SIG-M5 treated with dmso at 0.1 percent for 504 hours (cell line): ENCODE data around the gene ZNF219.

Experiments used
- DNase-seq: peaks from one replicate; lab custom pipeline; 2025; ENCODE audit not compliant: unreplicated experiment; lab: John Stamatoyannopoulos, UW

Gene ZNF219

GRCh38 chr14:21088687-21089086, 9.8 kb downstream of the ZNF219 start:
- no peak for DNase-seq

DNA sequence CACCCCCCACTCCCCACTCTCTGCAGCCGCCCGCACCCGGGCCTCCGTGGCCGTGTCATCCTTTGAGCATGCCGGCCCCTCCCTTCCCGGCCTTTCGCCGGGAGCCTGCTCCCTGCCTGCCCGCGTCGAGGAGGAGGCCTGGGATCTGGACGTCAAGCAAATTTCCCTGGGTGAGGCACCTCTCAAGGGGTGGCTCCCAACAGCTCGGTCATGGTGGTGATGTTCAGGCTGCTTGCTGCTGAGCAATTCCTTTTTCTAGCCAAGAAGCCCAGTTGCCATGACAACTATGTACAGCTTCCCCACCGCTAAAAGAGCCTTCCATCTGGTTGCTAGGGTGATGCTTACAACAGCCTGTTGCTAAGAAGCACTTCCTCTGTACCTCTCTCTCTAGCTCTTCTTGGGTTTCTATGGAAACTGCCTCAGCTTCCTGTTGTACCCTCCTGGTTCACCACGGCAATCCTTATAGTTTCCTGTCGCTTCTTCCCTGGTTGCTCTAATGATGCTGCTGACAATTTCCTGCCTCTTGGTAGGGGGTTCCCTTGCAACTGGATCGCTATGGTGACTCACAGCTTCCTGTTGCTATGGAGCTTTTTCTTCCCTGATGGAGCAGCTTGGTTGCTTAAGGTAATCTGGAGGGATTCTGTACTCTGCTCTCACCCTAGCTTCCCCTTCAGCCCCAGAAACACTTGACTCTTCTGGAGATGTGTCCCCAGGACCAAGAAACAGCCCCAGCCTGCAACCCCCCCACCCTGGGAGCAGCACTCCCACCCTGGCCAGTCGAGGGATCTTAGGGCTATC, 11.0 kb downstream of the ZNF219 start:
- DNase-seq: peak; percentile 93

- no peak for DNase-seq
Observed at GRCh38 chr14:21086908-21087293, 11.6 kb downstream of the ZNF219 start.

GRCh38 chr14:21084998-21085853, 13.2 kb downstream of the ZNF219 start:
- DNase-seq: peak; percentile 56

GRCh38 chr14:21084396-21084795, 14.1 kb downstream of the ZNF219 start:
- DNase-seq: no peak

DNA sequence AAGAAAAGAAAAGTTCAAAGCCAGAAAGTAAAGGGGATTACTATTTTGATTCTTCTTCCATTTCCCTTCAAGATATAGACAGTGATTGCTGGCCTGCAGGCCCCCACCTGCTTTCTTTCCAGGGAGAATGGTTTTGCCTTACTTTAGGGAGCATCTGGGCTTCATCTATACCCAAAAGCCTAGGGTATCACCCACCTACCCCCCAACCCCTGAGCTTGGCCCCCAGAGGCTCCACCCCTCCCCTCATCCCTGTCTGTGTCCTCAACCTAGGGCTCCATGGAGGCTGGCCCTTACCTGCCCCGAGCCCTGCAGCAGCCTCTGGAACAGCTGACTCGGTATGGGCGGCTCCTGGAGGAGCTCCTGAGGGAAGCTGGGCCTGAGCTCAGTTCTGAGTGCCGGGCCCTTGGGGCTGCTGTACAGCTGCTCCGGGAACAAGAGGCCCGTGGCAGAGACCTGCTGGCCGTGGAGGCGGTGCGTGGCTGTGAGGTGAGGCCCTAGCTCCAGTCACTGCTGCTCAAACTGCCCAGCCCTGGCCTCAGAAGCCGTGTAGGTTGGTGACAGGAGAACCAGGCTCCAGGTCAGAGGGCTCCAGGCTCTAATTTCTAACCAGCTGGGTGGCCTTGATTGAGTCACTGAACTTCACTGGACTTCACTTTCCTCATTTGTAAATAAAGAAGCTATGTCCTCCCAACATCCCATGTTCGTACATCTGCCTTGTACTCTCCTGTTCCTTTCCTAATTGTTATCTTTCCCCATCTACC, 14.7 kb downstream of the ZNF219 start:
- no peak for DNase-seq

DNA sequence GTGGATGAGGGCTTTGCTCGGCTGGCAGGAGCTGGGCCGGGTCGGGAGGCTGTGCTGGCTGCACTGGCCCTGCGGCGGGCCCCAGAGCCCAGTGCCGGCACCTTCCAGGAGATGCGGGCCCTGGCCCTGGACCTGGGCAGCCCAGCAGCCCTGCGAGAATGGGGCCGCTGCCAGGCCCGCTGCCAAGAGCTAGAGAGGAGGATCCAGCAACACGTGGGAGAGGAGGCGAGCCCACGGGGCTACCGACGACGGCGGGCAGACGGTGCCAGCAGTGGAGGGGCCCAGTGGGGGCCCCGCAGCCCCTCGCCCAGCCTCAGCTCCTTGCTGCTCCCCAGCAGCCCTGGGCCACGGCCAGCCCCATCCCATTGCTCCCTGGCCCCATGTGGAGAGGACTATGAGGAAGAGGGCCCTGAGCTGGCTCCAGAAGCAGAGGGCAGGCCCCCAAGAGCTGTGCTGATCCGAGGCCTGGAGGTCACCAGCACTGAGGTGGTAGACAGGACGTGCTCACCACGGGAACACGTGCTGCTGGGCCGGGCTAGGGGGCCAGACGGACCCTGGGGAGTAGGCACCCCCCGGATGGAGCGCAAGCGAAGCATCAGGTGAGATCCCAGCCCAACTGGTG, 16.8 kb downstream of the ZNF219 start:
- DNase-seq: no peak

GRCh38 chr14:21078726-21079125, 19.7 kb downstream of the ZNF219 start:
- DNase-seq: no peak

GRCh38 chr14:21078287-21078686, 20.2 kb downstream of the ZNF219 start:
- DNase-seq: no peak

DNA sequence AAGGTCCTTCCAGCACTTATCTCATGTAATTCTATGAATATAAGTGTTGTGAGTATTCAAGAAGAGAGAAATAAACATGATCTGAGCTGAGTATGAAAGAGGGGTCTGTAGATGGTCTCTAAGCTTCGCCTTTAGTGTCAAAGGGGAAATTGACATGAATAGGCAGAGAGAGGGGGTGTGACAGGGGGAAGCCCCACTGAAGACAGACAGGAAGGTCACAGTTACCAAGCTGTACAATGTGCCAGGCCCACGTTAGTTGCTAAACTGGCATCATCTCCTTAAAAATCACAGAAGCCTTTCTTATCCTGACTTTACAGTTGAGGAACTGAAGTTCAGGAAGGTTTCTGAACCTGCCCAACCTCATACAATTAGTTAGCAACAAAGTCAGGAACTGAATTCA, 20.8 kb downstream of the ZNF219 start:
- DNase-seq: no peak

DNA sequence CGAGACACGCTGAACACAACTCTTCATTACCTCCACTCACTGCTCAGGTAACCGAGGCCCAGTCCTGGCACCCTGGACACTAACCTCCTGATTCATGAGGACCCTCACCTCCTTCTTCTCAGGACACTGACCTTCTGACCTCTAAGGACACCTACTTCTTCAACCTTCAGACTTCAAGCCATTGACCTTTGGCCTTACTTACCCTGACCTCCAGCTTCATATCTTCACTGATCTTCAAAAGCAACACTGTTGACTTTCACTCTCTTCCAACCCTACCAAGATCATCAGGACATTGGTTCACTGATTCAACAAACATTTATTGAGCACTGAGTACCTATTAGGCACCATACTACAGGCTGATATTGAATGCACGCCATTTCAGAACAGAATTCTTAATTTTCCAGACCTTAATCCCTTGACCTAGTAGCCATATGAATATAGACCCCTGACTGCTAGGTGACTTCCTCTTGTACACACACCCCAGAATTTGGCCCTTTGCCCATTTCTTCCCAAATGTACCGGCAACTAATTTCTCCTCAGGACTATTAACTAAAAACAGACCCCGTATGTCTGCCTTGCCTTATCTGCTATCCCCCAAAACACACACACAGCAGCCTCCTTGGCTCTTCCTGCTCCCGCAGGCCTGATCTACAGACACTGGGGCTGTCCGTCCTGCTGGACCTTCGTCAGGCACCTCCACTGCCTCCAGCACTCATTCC, 22.6 kb downstream of the ZNF219 start:
- no peak for DNase-seq

- DNase-seq: no peak
Observed at GRCh38 chr14:21074398-21075272, 23.8 kb downstream of the ZNF219 start.

GRCh38 chr14:21073921-21074320, 24.5 kb downstream of the ZNF219 start:
- no peak for DNase-seq

- no peak for DNase-seq
Observed at GRCh38 chr14:21072781-21073339, 25.6 kb downstream of the ZNF219 start.

DNA sequence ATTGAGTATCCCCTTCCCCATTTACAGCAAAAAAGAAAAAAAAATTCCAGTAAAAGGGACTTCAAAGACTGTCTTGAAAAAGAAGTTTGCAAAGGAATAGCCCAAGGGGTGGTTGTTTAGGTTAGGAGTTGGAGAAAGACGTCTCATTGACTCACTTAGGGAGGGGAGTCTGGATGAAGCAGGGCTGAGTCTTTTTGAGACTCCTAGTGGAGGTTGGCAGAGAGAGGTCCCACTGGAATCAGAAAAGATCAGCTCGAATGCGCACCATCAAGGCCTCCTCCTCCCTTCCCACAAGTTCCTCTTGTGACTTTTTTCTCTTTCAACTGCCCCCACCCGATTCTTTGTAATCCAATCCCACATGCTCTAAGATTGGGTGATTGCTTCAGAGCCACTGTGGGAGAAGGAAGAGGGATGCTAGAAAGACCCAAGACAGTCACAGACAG, 26.4 kb downstream of the ZNF219 start:
- DNase-seq: peak; percentile 89

- DNase-seq: peak; percentile 92
Observed at GRCh38 chr14:21071225-21072030, 27.0 kb downstream of the ZNF219 start.

GRCh38 chr14:21070610-21071224, 27.7 kb downstream of the ZNF219 start:
- peak; percentile 54 for DNase-seq
